Measurements from ENCODE around the gene CEP63.

The CEP63 gene

DNA sequence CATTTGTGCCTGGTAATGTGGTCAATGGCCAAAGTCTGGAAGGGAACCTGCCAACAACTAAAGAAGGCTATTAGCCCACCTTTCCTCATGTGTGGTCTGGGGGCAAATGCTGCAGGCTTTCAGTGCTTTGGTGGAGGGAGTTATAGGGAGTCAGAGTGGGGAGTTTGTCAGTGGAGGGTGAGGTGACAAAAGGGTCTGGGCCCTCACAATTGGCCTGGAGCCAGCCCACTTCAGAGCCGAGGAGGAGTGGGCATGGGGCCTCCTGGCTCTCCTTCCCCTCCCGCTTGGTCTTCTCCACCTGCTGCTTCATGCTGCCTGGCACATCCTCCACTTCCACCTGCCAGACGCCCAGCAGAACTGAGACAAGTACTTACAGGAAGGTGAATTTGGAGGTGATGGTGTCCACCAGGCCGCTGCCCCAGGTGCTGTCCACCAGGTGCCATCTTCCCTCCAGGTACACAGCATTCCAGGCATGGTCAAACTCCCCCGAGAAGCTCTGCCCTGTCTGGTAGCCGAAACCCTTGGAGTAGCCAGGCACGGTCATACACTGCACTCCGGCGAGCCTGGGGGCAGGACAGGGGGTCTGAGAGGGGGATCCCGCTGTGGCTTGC is 124.1 kb downstream of the CEP63 start:
- Histone ChIP-seq H3K27ac (ENCODE audit: insufficient read depth in 1 of 2, low read depth in 1 of 2, low read length in 2 of 2, poor library complexity in 1 of 2, severe bottlenecking in 2 of 2) (no peak overlapping the region), H3K36me3 (ENCODE audit: control insufficient read depth in 4 of 4, insufficient read depth in 4 of 4, low read length in 3 of 4) (no peaks in the 10 kb centered on the region), H3K4me1 (ENCODE audit: control extremely low read depth in 1 of 4, control insufficient read depth in 4 of 4, insufficient read depth in 4 of 4, low read length in 3 of 4) (peaks cover 6 to 78% (median 55%) of the 10 kb centered on the region in 4 experiments), H3K9me3 (ENCODE audit: control extremely low read depth in 1 of 5, control insufficient read depth in 4 of 5, insufficient read depth in 2 of 5, low read depth in 1 of 5, low read length in 4 of 5) (no peaks in the 10 kb centered on the region), H3K27me3 (replicated peaks in 2 of 5; ENCODE audit: control insufficient read depth in 4 of 5, insufficient read depth in 5 of 5, low read length in 4 of 5) (no peaks in the 10 kb centered on the region), H3K4me3 (ENCODE audit: control insufficient read depth in 1 of 7, extremely low read depth in 1 of 7, insufficient read depth in 4 of 7, low read depth in 2 of 7, low read length in 6 of 7) (no peak overlapping the region)
- ChIA-PET POLR2A (no interaction called here), CTCF (interaction anchor here (1.0 to 1.3 kb wide), 2 partner anchors 24 to 28 kb away, joined by 3 to 4 read pairs; no protein-coding TSS in a partner anchor)
- WGBS (ENCODE audit: insufficient coverage): 84% methylated on average over 7 of the region's 10 CpGs
- DNase-seq: no peak

DNA sequence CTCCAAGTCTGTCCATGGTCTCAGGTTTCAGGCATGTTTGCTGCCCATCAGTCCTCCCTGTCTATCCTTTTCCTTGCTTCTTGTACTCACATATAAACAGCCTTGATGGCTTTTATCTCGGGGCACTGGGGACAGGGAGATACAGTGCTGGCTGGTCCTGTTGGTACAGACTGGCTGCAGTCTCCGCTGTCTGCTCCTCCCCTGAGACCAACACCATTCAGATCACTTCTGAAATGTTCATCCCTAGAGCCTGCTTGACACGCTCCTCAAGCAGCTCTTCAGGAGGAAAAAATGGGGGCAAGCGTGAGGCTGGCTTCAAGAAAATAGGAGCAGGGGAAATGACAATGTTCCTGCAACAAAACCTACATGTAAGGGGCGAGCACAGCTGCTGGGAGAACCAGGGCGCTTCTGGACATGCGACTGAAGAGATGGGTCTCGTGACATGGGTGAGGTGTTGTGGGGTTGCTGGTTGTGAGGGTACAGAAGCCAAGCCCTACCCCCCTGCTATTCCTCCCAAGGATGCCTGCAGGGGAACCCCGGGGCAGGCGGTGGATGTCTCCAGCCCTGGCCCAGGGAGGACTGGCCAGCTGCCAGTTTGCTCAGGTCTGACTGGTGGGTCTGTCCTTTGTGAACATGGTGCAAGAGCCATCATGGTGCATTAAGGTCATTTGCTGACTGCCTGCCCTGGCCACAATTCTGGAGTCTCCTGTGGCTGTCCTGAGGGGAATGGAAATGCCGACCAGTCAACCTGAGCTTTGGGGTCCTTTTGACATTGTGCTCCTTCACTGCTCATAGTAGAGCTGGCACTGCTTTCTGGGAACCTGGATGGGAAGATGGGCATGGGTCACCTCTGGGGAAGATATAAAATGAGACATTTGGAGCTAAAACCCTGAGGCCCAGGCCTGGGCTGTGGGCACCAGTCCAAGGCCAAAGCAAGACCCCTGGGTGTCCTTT is 124.9 kb downstream of the CEP63 start:
- DNase-seq: no peak
- Histone ChIP-seq H3K27me3 (replicated peaks in 2 of 5; ENCODE audit: control insufficient read depth in 4 of 5, insufficient read depth in 5 of 5, low read length in 4 of 5) (no peaks in the 10 kb centered on the region), H3K4me1 (ENCODE audit: control extremely low read depth in 1 of 4, control insufficient read depth in 4 of 4, insufficient read depth in 4 of 4, low read length in 3 of 4) (peaks cover 6 to 70% (median 49%) of the 10 kb centered on the region in 4 experiments), H3K4me3 (ENCODE audit: control insufficient read depth in 1 of 7, extremely low read depth in 1 of 7, insufficient read depth in 4 of 7, low read depth in 2 of 7, low read length in 6 of 7) (no peak overlapping the region), H3K9me3 (ENCODE audit: control extremely low read depth in 1 of 5, control insufficient read depth in 4 of 5, insufficient read depth in 2 of 5, low read depth in 1 of 5, low read length in 4 of 5) (no peaks in the 10 kb centered on the region), H3K27ac (ENCODE audit: insufficient read depth in 1 of 2, low read depth in 1 of 2, low read length in 2 of 2, poor library complexity in 1 of 2, severe bottlenecking in 2 of 2) (no peak overlapping the region), H3K36me3 (ENCODE audit: control insufficient read depth in 4 of 4, insufficient read depth in 4 of 4, low read length in 3 of 4) (no peaks in the 10 kb centered on the region)
- 80% methylated on average over 8 of the region's 11 CpGs for WGBS (ENCODE audit: insufficient coverage)
- ChIA-PET CTCF (interaction anchor here (1.0 to 1.5 kb wide), 3 partner anchors 9 to 28 kb away, joined by 3 to 4 read pairs (median 4); no protein-coding TSS in a partner anchor), POLR2A (no interaction called here)

DNA sequence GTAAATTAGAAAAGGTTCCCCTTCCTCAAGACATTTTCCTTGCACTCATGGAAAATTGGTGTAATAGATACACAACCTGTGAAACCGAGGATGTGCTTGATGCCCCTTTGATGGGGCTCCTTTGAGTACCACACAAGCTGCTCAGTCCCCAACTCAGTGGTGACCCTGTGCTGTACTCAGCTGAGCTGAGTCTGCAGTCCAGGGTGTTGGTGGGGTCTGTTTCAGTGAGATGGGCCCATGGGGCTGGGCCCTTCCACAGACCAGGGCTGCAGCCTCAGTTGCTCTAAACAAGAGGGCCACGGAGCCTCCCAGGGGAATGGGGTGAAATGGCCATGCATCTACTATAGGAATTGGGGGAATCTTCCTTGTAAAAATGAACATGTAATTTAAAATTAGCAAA is 125.7 kb downstream of the CEP63 start:
- WGBS (ENCODE audit: insufficient coverage): 80% methylated on average over 1 of the region's 2 CpGs
- DNase-seq: no peak
- ChIA-PET CTCF (interaction anchor here (1.3 to 1.5 kb wide), 2 partner anchors 10 to 27 kb away, joined by 4 read pairs; no protein-coding TSS in a partner anchor), POLR2A (no interaction called here)
- no peaks in the 10 kb centered on the region for H3K27me3 ChIP-seq (replicated peaks in 2 of 5; ENCODE audit: control insufficient read depth in 4 of 5, insufficient read depth in 5 of 5, low read length in 4 of 5)
- no peaks in the 10 kb centered on the region for H3K9me3 ChIP-seq (ENCODE audit: control extremely low read depth in 1 of 5, control insufficient read depth in 4 of 5, insufficient read depth in 2 of 5, low read depth in 1 of 5, low read length in 4 of 5)
- H3K36me3 ChIP-seq (ENCODE audit: control insufficient read depth in 4 of 4, insufficient read depth in 4 of 4, low read length in 3 of 4): no peaks in the 10 kb centered on the region
- H3K4me3 ChIP-seq (ENCODE audit: control insufficient read depth in 1 of 7, extremely low read depth in 1 of 7, insufficient read depth in 4 of 7, low read depth in 2 of 7, low read length in 6 of 7): no peak overlapping the region
- H3K4me1 ChIP-seq (ENCODE audit: control extremely low read depth in 1 of 4, control insufficient read depth in 4 of 4, insufficient read depth in 4 of 4, low read length in 3 of 4): peaks cover 6 to 62% (median 41%) of the 10 kb centered on the region in 4 experiments
- no peak overlapping the region for H3K27ac ChIP-seq (ENCODE audit: insufficient read depth in 1 of 2, low read depth in 1 of 2, low read length in 2 of 2, poor library complexity in 1 of 2, severe bottlenecking in 2 of 2)

DNA sequence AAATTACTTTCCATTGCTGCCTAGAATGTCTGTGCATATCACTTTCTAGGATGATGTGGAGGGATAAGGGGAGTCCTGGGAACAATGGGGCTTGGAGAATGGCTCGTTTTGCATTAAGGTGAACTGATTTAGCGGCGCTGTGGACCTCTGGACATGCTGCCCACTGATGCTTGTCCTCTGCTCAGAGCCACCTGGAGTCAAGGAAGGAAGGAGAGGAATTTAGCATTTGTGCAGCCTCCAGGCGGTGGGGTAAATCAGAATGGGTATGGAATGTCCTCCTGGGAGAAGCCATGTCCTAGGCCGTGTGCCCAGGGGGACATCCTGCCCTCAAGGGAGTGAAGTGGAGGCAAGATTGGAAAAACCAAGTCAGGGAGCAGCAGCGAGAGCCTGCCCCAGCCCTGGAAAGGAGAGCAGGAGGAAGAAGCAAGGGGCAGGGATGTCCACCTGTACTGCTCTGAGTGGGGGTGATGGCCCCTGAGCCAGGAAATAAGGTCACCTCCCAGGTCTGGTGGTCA is 127.2 kb downstream of the CEP63 start:
- CTCF ChIA-PET: no interaction called here
- H3K4me3 ChIP-seq (ENCODE audit: control insufficient read depth in 1 of 7, extremely low read depth in 1 of 7, insufficient read depth in 4 of 7, low read depth in 2 of 7, low read length in 6 of 7): no peak overlapping the region

DNA sequence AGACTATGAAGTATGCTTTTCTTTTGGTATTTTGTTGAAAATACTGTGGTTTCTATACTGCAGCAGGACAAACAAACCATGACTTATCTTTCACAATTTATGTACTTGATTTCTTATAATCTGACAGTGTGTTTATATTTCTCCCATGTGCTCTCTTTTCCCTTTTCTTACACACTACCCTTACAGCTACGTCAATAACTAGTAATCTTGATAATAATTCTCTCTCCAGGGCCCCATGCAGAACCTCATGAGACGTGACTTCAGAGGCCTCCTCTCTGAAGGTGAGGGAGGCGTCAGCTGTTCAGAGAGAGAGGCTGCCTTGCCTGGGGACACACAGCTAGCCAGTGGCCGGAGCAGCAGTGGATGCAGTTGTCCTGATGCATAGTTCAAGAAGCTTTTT is 129.1 kb downstream of the CEP63 start:
- H3K9me3 ChIP-seq (ENCODE audit: control extremely low read depth in 1 of 5, control insufficient read depth in 4 of 5, insufficient read depth in 2 of 5, low read depth in 1 of 5, low read length in 4 of 5): no peaks in the 10 kb centered on the region
- ChIA-PET POLR2A (no interaction called here), CTCF (interaction anchor here (1.2 to 3.1 kb wide), 4 partner anchors 11 to 26 kb away, joined by 5 to 21 read pairs (median 9); no protein-coding TSS in a partner anchor)
- H3K36me3 ChIP-seq (ENCODE audit: control insufficient read depth in 4 of 4, insufficient read depth in 4 of 4, low read length in 3 of 4): no peaks in the 10 kb centered on the region
- peaks cover 3 to 42% (median 17%) of the 10 kb centered on the region in 4 experiments for H3K4me1 ChIP-seq (ENCODE audit: control extremely low read depth in 1 of 4, control insufficient read depth in 4 of 4, insufficient read depth in 4 of 4, low read length in 3 of 4)
- no peak overlapping the region for H3K4me3 ChIP-seq (ENCODE audit: control insufficient read depth in 1 of 7, extremely low read depth in 1 of 7, insufficient read depth in 4 of 7, low read depth in 2 of 7, low read length in 6 of 7)
- H3K27ac ChIP-seq (ENCODE audit: insufficient read depth in 1 of 2, low read depth in 1 of 2, low read length in 2 of 2, poor library complexity in 1 of 2, severe bottlenecking in 2 of 2): no peak overlapping the region
- DNase-seq: no peak
- no peaks in the 10 kb centered on the region for H3K27me3 ChIP-seq (replicated peaks in 2 of 5; ENCODE audit: control insufficient read depth in 4 of 5, insufficient read depth in 5 of 5, low read length in 4 of 5)
- WGBS (ENCODE audit: insufficient coverage): 100% methylated on average over 3 of the region's 4 CpGs

More for the DNA sequence above, 127.2 kb downstream of the CEP63 start:
- Histone ChIP-seq H3K27ac (ENCODE audit: insufficient read depth in 1 of 2, low read depth in 1 of 2, low read length in 2 of 2, poor library complexity in 1 of 2, severe bottlenecking in 2 of 2) (no peak overlapping the region), H3K27me3 (replicated peaks in 2 of 5; ENCODE audit: control insufficient read depth in 4 of 5, insufficient read depth in 5 of 5, low read length in 4 of 5) (no peaks in the 10 kb centered on the region), H3K9me3 (ENCODE audit: control extremely low read depth in 1 of 5, control insufficient read depth in 4 of 5, insufficient read depth in 2 of 5, low read depth in 1 of 5, low read length in 4 of 5) (no peaks in the 10 kb centered on the region), H3K36me3 (ENCODE audit: control insufficient read depth in 4 of 4, insufficient read depth in 4 of 4, low read length in 3 of 4) (no peaks in the 10 kb centered on the region), H3K4me1 (ENCODE audit: control extremely low read depth in 1 of 4, control insufficient read depth in 4 of 4, insufficient read depth in 4 of 4, low read length in 3 of 4) (peaks cover 3 to 52% (median 29%) of the 10 kb centered on the region in 4 experiments)
- DNase-seq: no peak
- 100% methylated on average over 6 of the region's 6 CpGs for WGBS (ENCODE audit: insufficient coverage)
- POLR2A ChIA-PET: no interaction called here

- Histone ChIP-seq H3K4me1 (ENCODE audit: control extremely low read depth in 1 of 4, control insufficient read depth in 4 of 4, insufficient read depth in 4 of 4, low read length in 3 of 4) (peaks cover 3 to 34% (median 14%) of the 10 kb centered on the region in 4 experiments), H3K36me3 (ENCODE audit: control insufficient read depth in 4 of 4, insufficient read depth in 4 of 4, low read length in 3 of 4) (no peaks in the 10 kb centered on the region), H3K27me3 (replicated peaks in 2 of 5; ENCODE audit: control insufficient read depth in 4 of 5, insufficient read depth in 5 of 5, low read length in 4 of 5) (no peaks in the 10 kb centered on the region), H3K9me3 (ENCODE audit: control extremely low read depth in 1 of 5, control insufficient read depth in 4 of 5, insufficient read depth in 2 of 5, low read depth in 1 of 5, low read length in 4 of 5) (no peaks in the 10 kb centered on the region), H3K27ac (ENCODE audit: insufficient read depth in 1 of 2, low read depth in 1 of 2, low read length in 2 of 2, poor library complexity in 1 of 2, severe bottlenecking in 2 of 2) (no peak overlapping the region), H3K4me3 (ENCODE audit: control insufficient read depth in 1 of 7, extremely low read depth in 1 of 7, insufficient read depth in 4 of 7, low read depth in 2 of 7, low read length in 6 of 7) (no peak overlapping the region)
- DNase-seq: no peak
- ChIA-PET POLR2A (no interaction called here), CTCF (interaction anchor here (1.3 to 3.1 kb wide), 4 partner anchors 8 to 25 kb away, joined by 5 to 21 read pairs (median 9); no protein-coding TSS in a partner anchor)
- 99% methylated on average over 5 of the region's 5 CpGs for WGBS (ENCODE audit: insufficient coverage)
Measured at GRCh38 chr3:134615743-134616142, 129.9 kb downstream of the CEP63 start.
